ENCODE data around the gene PABPN1.

- TF ChIP-seq CTCF (IDR thresholded peaks at IDR 0.05; ENCODE audit: low read depth, low read length, poor library complexity, severe bottlenecking) (no peak), EZH2phosphoT487 (IDR thresholded peaks at IDR 0.05; ENCODE audit: borderline replicate concordance, low read length) (no peak)
Observed at GRCh38 chr14:23299986-23300686, 21.1 kb upstream of the PABPN1 start.

Measured in DOHH2 (cell line).